Bone marrow (tissue), 2 donors: Measurements from ENCODE around the gene TMIGD1.
A peak's percentile ranks its signal among the peaks of the same experiment; 100 is the strongest.
"Not testable (repeated sequence)": the region's sequence is repeated elsewhere in the genome, so short reads cannot be mapped to it uniquely, and the experiment has no call there.

Source experiments
- DNase-seq, 2 donors: peaks; one replicate each; lab custom pipeline; 2025; lab: John Stamatoyannopoulos, UW

TMIGD1 gene

GRCh38 chr17:30358055-30358760, 24.4 kb upstream of the TMIGD1 start:
- no peak for DNase-seq

- no peak for DNase-seq
These were observed 23.6 kb upstream of the TMIGD1 start for GRCh38 chr17:30357476-30357875.

- no peak for DNase-seq
These were observed 20.8 kb upstream of the TMIGD1 start for GRCh38 chr17:30354701-30355100.

GRCh38 chr17:30352240-30352814, 18.5 kb upstream of the TMIGD1 start:
- no peak for DNase-seq

GRCh38 chr17:30351735-30352134, 17.9 kb upstream of the TMIGD1 start:
- no peak for DNase-seq

- DNase-seq, result not testable (repeated sequence)
These were observed 17.4 kb upstream of the TMIGD1 start for GRCh38 chr17:30351263-30351662.

GRCh38 chr17:30349252-30349651, 15.4 kb upstream of the TMIGD1 start:
- no peak for DNase-seq

GRCh38 chr17:30347488-30347887, 13.6 kb upstream of the TMIGD1 start:
- no peak for DNase-seq

- DNase-seq, result no peak
These were observed 12.5 kb upstream of the TMIGD1 start for GRCh38 chr17:30346221-30346795.

GRCh38 chr17:30345527-30346075, 11.7 kb upstream of the TMIGD1 start:
- DNase-seq, result no peak

GRCh38 chr17:30345089-30345433, 11.2 kb upstream of the TMIGD1 start:
- no peak for DNase-seq

- peak in 1 of 2 donors; percentile 30 for DNase-seq
These were observed 10.6 kb upstream of the TMIGD1 start for GRCh38 chr17:30344283-30345088.

- DNase-seq, result no peak
These were observed 9.9 kb upstream of the TMIGD1 start for GRCh38 chr17:30343796-30344195.

- not testable (repeated sequence) for DNase-seq
These were observed 9.4 kb upstream of the TMIGD1 start for GRCh38 chr17:30343244-30343643.

- no peak for DNase-seq
These were observed 7.9 kb upstream of the TMIGD1 start for GRCh38 chr17:30341703-30342249.

GRCh38 chr17:30340801-30341356, 7.0 kb upstream of the TMIGD1 start:
- no peak for DNase-seq

- DNase-seq, result no peak
These were observed 5.2 kb upstream of the TMIGD1 start for GRCh38 chr17:30339086-30339485.

GRCh38 chr17:30337393-30337999, 3.6 kb upstream of the TMIGD1 start:
- no peak for DNase-seq

- peak in 1 of 2 donors; percentile 84 for DNase-seq
These were observed 2.7 kb upstream of the TMIGD1 start for GRCh38 chr17:30336369-30337171.

GRCh38 chr17:30334421-30334820, 564 bp upstream of the TMIGD1 start:
- DNase-seq, result no peak
